NT2/D1 (cell line): ENCODE data around the gene MPEG1.

Experiments used
- SUZ12 ChIP-seq: IDR thresholded peaks from 2 replicates; pipeline ENCODE4 v1.6.1; 2011; ENCODE audit not compliant: insufficient read length, insufficient read depth; ENCODE audit errors: extremely low read depth
- YY1 ChIP-seq: IDR thresholded peaks from 2 replicates; pipeline ENCODE4 v1.6.1; 2011; ENCODE audit not compliant: insufficient read length, insufficient read depth

GRCh38 chr11:59182457-59183151 is 30.1 kb downstream of the MPEG1 start:
- no peak for TF ChIP-seq SUZ12
- TF ChIP-seq YY1: no peak
